Measurements from ENCODE around the gene ITPR2. TPM values are rescaled to one million over a fixed set of nuclear protein-coding genes. Genes with fewer than 3 reads are reported as not detected.

ITPR2 gene
- total RNA-seq, 1 experiment from 2014 or later, result 41.6 TPM

DNA sequence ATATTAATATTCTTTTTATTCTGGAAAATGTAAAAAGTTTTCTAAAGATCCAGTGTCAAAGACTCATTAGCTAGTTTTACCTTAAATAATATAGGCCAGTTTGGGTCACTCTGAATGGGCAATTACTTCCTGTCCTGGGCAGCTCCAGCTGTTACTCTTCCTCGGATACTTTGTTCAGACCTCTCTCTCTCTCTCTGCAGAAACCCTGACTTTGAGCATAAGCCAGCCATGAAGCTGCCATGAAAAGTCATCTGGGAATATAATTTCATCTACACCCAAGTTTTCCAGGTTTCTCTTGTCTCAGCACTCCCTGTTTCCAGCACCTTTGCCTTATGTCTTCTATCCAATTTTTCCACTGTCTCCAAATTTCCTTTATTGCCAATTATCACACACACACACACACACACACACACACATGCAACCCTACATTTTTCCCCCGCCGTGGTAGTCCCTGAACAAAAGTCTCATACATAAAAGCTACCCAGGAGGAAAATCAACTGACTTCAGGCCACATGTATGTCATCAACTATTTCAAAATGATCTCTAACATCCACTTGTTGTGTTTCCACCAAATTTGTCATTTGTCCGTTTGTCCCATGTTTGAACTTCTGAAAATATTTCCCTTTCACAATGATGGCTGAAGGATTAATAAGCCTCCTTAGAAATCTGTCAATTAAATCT is 319.5 kb downstream of the ITPR2 start:
- Mint-ChIP-seq H3K9me3 (ENCODE audit: unreplicated experiment) (peaks cover 32% of the 10 kb centered on the region), H3K4me1 (ENCODE audit: low read depth, unreplicated experiment) (peaks cover 50% of the 10 kb centered on the region), H3K36me3 (ENCODE audit: insufficient read depth, unreplicated experiment) (peaks cover 26% of the 10 kb centered on the region), H3K4me3 (ENCODE audit: unreplicated experiment) (no peak overlapping the region), H3K27ac (ENCODE audit: unreplicated experiment) (peak overlapping the region; percentile 96), H3K27me3 (ENCODE audit: insufficient read depth, unreplicated experiment) (no peaks in the 10 kb centered on the region)
- Histone ChIP-seq H3K4me1 (peaks cover 56% of the 10 kb centered on the region), H3K27me3 (replicated peaks; ENCODE audit: control insufficient read depth, insufficient read depth, low read length) (no peaks in the 10 kb centered on the region), H3K9me3 (peaks cover 3% of the 10 kb centered on the region; the same call in 1 of the 2 replicates), H3K36me3 (ENCODE audit: control insufficient read depth, insufficient read depth, low read length) (no peaks in the 10 kb centered on the region), H3K4me3 (ENCODE audit: low read depth, low read length) (no peak overlapping the region)
- no peak for DNase-seq
- intact Hi-C loops (cut with micrococcal nuclease; ENCODE audit: unreplicated experiment), result loop anchor here (5.0 kb wide), 1 partner anchor 424 kb away; the partner anchor contains the start of genes FGFR1OP2 and INTS13
- ChIA-PET CTCF (interaction anchor here (1.7 kb wide), 1 partner anchor 11 kb away, joined by 8 read pairs; no protein-coding TSS in a partner anchor), POLR2A (no interaction called here)
- no peak for TF ChIP-seq CTCF (IDR thresholded peaks at IDR 0.05; ENCODE audit: insufficient read depth in 1 of 2, low read depth in 1 of 2, low read length in 1 of 2, severe bottlenecking in 1 of 2, unreplicated experiment in 1 of 2)
- BruUV-seq (replicated peaks), result no TSS peak

DNA sequence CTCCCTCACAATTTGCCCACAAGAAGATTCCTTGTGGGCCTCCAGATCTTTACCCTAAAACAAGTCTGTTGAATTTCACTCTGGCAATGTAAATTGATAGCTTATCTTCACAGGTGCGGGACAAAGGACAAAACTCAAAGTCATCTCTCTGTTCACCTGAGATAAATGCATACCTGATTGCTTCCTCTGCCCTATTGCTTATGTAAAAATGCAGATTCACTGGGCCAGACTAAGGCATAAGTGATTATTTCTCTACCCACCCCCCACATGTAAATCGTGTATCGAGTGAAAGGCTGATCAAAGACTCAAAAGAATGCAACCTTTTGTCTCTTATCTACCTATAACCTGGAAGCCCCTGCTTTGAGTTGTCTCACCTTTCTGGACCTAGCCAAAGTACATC is 320.8 kb downstream of the ITPR2 start:
- Histone ChIP-seq H3K4me3 (ENCODE audit: low read depth, low read length) (no peak overlapping the region), H3K36me3 (ENCODE audit: control insufficient read depth, insufficient read depth, low read length) (no peaks in the 10 kb centered on the region), H3K4me1 (peaks cover 56% of the 10 kb centered on the region), H3K27me3 (replicated peaks; ENCODE audit: control insufficient read depth, insufficient read depth, low read length) (no peaks in the 10 kb centered on the region), H3K9me3 (peaks cover 2% of the 10 kb centered on the region; the same call in 1 of the 2 replicates)
- Mint-ChIP-seq H3K4me1 (ENCODE audit: low read depth, unreplicated experiment) (peaks cover 50% of the 10 kb centered on the region), H3K4me3 (ENCODE audit: unreplicated experiment) (peak overlapping the region; percentile 53), H3K36me3 (ENCODE audit: insufficient read depth, unreplicated experiment) (peaks cover 26% of the 10 kb centered on the region), H3K27ac (ENCODE audit: unreplicated experiment) (peak overlapping the region; percentile 96), H3K9me3 (ENCODE audit: unreplicated experiment) (peaks cover 22% of the 10 kb centered on the region), H3K27me3 (ENCODE audit: insufficient read depth, unreplicated experiment) (no peaks in the 10 kb centered on the region)
- POLR2A ChIA-PET, result interaction anchor here (0.6 kb wide), 1 partner anchor 416 kb away, joined by 3 read pairs; no protein-coding TSS in a partner anchor
- TF ChIP-seq CTCF (IDR thresholded peaks at IDR 0.05; ENCODE audit: insufficient read depth in 1 of 2, low read depth in 1 of 2, low read length in 1 of 2, severe bottlenecking in 1 of 2, unreplicated experiment in 1 of 2), result no peak
- intact Hi-C loops (cut with micrococcal nuclease; ENCODE audit: unreplicated experiment), result loop anchor here (1.0 to 5.0 kb wide), 7 partner anchors 78 to 425 kb away; partner anchors contain the start of genes FGFR1OP2 and INTS13
- DNase-seq, result peak; percentile 87 to 91
- BruUV-seq (replicated peaks), result no TSS peak
- CTCF ChIA-PET, result interaction anchor here (0.7 to 1.7 kb wide), 6 partner anchors 12 to 189 kb away, joined by 3 to 8 read pairs (median 6); no protein-coding TSS in a partner anchor

- no peak overlapping the region for H3K4me3 ChIP-seq (ENCODE audit: low read depth, low read length)
- no peak for DNase-seq
- peaks cover 56% of the 10 kb centered on the region for H3K4me1 ChIP-seq
- CTCF ChIA-PET, result no interaction called here
- peaks cover 2% of the 10 kb centered on the region; the same call in 1 of the 2 replicates for H3K9me3 ChIP-seq
- POLR2A ChIA-PET, result no interaction called here
- no peak overlapping the region for H3K4me3 Mint-ChIP-seq (ENCODE audit: unreplicated experiment)
- BruUV-seq (replicated peaks), result no TSS peak
- no peaks in the 10 kb centered on the region for H3K36me3 ChIP-seq (ENCODE audit: control insufficient read depth, insufficient read depth, low read length)
- peaks cover 20% of the 10 kb centered on the region for H3K36me3 Mint-ChIP-seq (ENCODE audit: insufficient read depth, unreplicated experiment)
- intact Hi-C loops (cut with micrococcal nuclease; ENCODE audit: unreplicated experiment), result loop anchor here (5.0 kb wide), 1 partner anchor 427 kb away; the partner anchor contains the start of genes FGFR1OP2 and INTS13
- H3K27me3 ChIP-seq (replicated peaks; ENCODE audit: control insufficient read depth, insufficient read depth, low read length), result no peaks in the 10 kb centered on the region
- no peaks in the 10 kb centered on the region for H3K27me3 Mint-ChIP-seq (ENCODE audit: insufficient read depth, unreplicated experiment)
- H3K9me3 Mint-ChIP-seq (ENCODE audit: unreplicated experiment), result peaks cover 4% of the 10 kb centered on the region
- peaks cover 46% of the 10 kb centered on the region for H3K4me1 Mint-ChIP-seq (ENCODE audit: low read depth, unreplicated experiment)
- peak overlapping the region; percentile 96 for H3K27ac Mint-ChIP-seq (ENCODE audit: unreplicated experiment)
- no peak for TF ChIP-seq CTCF (IDR thresholded peaks at IDR 0.05; ENCODE audit: insufficient read depth in 1 of 2, low read depth in 1 of 2, low read length in 1 of 2, severe bottlenecking in 1 of 2, unreplicated experiment in 1 of 2)
Observed at GRCh38 chr12:26510354-26510674, 322.7 kb downstream of the ITPR2 start.

All from Caco-2 (cell line).